HG03066 (cell line): ENCODE results near the gene KCNQ1.

Experiments
- ATAC-seq: cut with Tn5 transposase; IDR thresholded peaks from one replicate; pipeline ENCODE4 v1.9.1; 2021; ENCODE audit warnings: low read depth; ENCODE audit not compliant: unreplicated experiment

The KCNQ1 gene

DNA sequence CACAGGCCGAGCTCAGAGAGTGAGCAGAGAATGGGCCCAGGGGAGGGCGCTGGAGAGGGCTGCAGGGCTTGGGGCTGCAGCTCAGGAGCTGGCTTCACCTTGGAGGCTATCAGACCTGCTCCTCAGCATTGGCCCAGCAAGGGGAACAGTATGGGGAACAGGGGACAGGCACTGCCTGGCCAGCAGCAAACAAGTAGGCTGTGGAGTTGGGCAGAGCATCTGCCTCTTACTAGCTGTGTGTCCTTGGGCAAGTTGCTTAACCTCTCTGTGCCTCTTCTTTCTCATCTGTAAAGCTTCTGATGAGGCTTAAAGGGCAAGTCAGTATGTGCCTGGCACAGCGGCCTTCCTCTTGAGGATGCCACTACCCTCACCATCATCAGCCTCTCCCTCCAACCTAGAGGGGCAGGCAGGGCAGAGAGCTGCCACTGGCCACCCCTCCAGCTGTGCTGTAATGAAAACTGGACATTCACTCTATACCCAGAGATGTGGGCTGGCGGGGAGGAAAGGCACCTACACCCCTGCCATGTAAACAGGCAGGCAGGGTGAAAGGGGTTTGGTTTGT is 448.2 kb downstream of the KCNQ1 start:
- ATAC-seq, result no peak

GRCh38 chr11:2893935-2894334 is 449.1 kb downstream of the KCNQ1 start:
- ATAC-seq, result no peak

GRCh38 chr11:2896047-2896446 is 451.2 kb downstream of the KCNQ1 start:
- no peak for ATAC-seq

DNA sequence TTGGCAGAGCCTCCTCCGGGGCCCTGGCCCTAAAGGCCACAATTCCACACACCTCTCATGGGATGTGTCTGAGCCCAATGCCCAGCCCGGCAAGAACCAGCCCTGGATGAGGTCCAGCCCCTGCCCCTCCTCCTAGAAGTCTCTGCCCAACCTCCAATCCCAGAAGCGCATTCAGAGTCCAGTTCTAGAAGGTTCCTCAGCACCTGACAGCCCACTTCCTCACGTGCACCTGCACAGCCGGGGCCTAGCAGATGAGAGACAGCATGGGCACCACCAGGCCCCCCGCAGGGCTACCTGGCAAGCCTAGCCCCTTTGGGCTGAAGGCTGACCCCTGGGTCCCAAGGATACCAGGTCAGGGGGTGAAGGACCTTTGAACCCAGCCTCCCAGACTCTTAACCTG is 452.2 kb downstream of the KCNQ1 start:
- no peak for ATAC-seq

DNA sequence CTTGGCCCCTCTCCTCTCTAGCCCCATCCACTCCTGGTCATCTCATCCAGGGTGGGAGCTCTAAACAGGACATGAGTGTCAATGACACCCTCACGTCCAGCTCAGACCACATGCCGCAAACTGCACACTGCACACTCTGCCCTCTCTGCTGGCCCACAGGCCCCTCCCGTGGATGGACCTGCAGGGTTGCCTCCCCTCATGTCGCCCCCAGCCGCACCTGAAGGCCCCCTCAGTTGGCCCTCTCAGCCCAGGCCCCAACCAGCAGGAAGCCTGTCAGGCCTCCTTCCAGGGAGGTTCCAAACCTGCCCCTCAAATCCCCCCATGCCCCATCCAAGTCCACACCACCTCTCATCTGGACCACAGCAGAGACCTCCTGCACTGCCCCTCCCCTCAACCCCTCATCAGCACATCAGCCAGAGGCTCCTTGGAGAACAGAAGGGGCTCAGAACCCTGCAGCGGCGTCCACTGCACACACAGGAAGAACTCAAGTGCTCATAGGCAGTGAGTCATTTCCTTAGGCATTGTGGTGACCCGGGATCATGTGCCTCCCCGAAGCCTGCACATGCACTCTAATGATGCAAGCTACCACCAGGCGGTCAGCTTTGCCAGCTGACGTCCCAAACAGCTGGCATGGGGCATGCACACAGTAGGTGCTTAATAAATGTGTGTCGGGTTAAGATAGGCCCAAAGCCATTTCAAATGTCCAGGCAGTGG is 453.7 kb downstream of the KCNQ1 start:
- ATAC-seq, result no peak
